Fibroblast of the aortic adventitia (primary cell): Measurements from ENCODE around the gene ZNF277. TPM values are rescaled to one million over a fixed set of nuclear protein-coding genes. Genes with fewer than 3 reads are reported as not detected.

ENCODE experiments used
- DNase-seq: peaks from one replicate; pipeline ENCODE4 v3.0.0-alpha.2; 2010; ENCODE audit warnings: low read depth
- H3K4me3 ChIP-seq: 2 replicates; pipeline ENCODE4 v1.5.1; 2011; ENCODE audit warnings: low read depth, mild to moderate bottlenecking, control low read depth, low read length, moderate library complexity
- CTCF ChIP-seq: IDR thresholded peaks from 2 replicates; pipeline ENCODE4 v1.5.1; 2011; ENCODE audit warnings: mild to moderate bottlenecking, low read length, control low read depth, inconsistent platforms; ENCODE audit not compliant: insufficient read depth
- total RNA-seq: library from RNA; depleted of rRNA; stranded (reverse); fragments of >200 nt; gene quantifications from 2 replicates; pipeline ENCODE4 v1.2.3, GENCODE V29; 2012; ENCODE audit warnings: low replicate concordance

ZNF277 gene
- total RNA-seq, 1 donor, result 41.4 TPM

- DNase-seq, result no peak
- H3K4me3 ChIP-seq, result no peak overlapping the region
- TF ChIP-seq CTCF, result no peak
Measured at GRCh38 chr7:112386619-112387018, 180.1 kb downstream of the ZNF277 start.

GRCh38 chr7:112390167-112390566 is 183.7 kb downstream of the ZNF277 start:
- DNase-seq, result no peak
- no peak for TF ChIP-seq CTCF
- H3K4me3 ChIP-seq, result no peak overlapping the region

- peak; percentile 36 for DNase-seq
- H3K4me3 ChIP-seq, result peak overlapping the region; percentile 46
Measured at GRCh38 chr7:112391079-112391821, 184.8 kb downstream of the ZNF277 start.

- DNase-seq, result peak; percentile 29
- H3K4me3 ChIP-seq, result peak overlapping the region; percentile 77
Measured at GRCh38 chr7:112391841-112392286, 185.4 kb downstream of the ZNF277 start.

Other genes with a start within 250 kb of the ZNF277 start
- gene DOCK4, start 296 bp upstream of the ZNF277 start, total RNA-seq, result 7.6 and 25.9 TPM in 2 replicates
- 49.5 and 92.7 TPM in 2 replicates for gene IFRD1, start 243.8 kb downstream of the ZNF277 start, total RNA-seq